Middle frontal gyrus (tissue), 1 donor: Measurements from ENCODE around the gene CPAMD8.
"Not testable (repeated sequence)": the region's sequence is repeated elsewhere in the genome, so short reads cannot be mapped to it uniquely, and the experiment has no call there.

Experiments used
- DNase-seq: peaks from one replicate; pipeline ENCODE4 v3.0.0-alpha.2; 2015; ENCODE audit warnings: low spot score; ENCODE audit errors: extremely low spot score

Gene CPAMD8

GRCh38 chr19:17001603-17002183 lies 24.9 kb downstream of the CPAMD8 start:
- no peak for DNase-seq

- no peak for DNase-seq
Measured at GRCh38 chr19:16998635-16999194, 27.9 kb downstream of the CPAMD8 start.

- DNase-seq, result not testable (repeated sequence)
Measured at GRCh38 chr19:16996838-16997490, 29.6 kb downstream of the CPAMD8 start.

GRCh38 chr19:16988661-16989060 lies 37.9 kb downstream of the CPAMD8 start:
- DNase-seq, result no peak

- no peak for DNase-seq
Measured at GRCh38 chr19:16985403-16985802, 41.2 kb downstream of the CPAMD8 start.

- not testable (repeated sequence) for DNase-seq
Measured at GRCh38 chr19:16982586-16982985, 44.0 kb downstream of the CPAMD8 start.

- no peak for DNase-seq
Measured at GRCh38 chr19:16978839-16979802, 47.5 kb downstream of the CPAMD8 start.

- no peak for DNase-seq
Measured at GRCh38 chr19:16978156-16978555, 48.5 kb downstream of the CPAMD8 start.

- no peak for DNase-seq
Measured at GRCh38 chr19:16977306-16977705, 49.3 kb downstream of the CPAMD8 start.

GRCh38 chr19:16976446-16976845 lies 50.2 kb downstream of the CPAMD8 start:
- DNase-seq, result no peak

GRCh38 chr19:16970821-16971220 lies 55.8 kb downstream of the CPAMD8 start:
- DNase-seq, result no peak

GRCh38 chr19:16969135-16969534 lies 57.5 kb downstream of the CPAMD8 start:
- no peak for DNase-seq

GRCh38 chr19:16960996-16961822 lies 65.4 kb downstream of the CPAMD8 start:
- DNase-seq, result not testable (repeated sequence)

GRCh38 chr19:16958277-16958676 lies 68.3 kb downstream of the CPAMD8 start:
- not testable (repeated sequence) for DNase-seq

GRCh38 chr19:16957855-16958254 lies 68.8 kb downstream of the CPAMD8 start:
- no peak for DNase-seq

GRCh38 chr19:16957151-16957701 lies 69.4 kb downstream of the CPAMD8 start:
- no peak for DNase-seq

GRCh38 chr19:16955161-16955560 lies 71.4 kb downstream of the CPAMD8 start:
- no peak for DNase-seq

- no peak for DNase-seq
Measured at GRCh38 chr19:16952046-16952445, 74.6 kb downstream of the CPAMD8 start.

GRCh38 chr19:16951529-16951928 lies 75.1 kb downstream of the CPAMD8 start:
- DNase-seq, result no peak

GRCh38 chr19:16949496-16950023 lies 77.0 kb downstream of the CPAMD8 start:
- no peak for DNase-seq
